Liver (tissue), 9 donors: Measurements from ENCODE around the gene TMA16. TPM values are rescaled to one million over a fixed set of nuclear protein-coding genes. Genes with fewer than 3 reads are reported as not detected.

Experiments used
- DNase-seq: peaks from one replicate; pipeline ENCODE4 v3.0.0-alpha.2; 2017; ENCODE audit warnings: low spot score
- H3K27ac ChIP-seq, 2 donors: one replicate each; pipeline ENCODE4 v1.7.0; 2013; ENCODE audit warnings: inconsistent platforms in 2 of 2, low read length in 2 of 2, control low read depth in 1 of 2, low read depth in 1 of 2, mild to moderate bottlenecking in 1 of 2
- H3K27me3 ChIP-seq, 4 donors: one replicate each; pipeline versions ENCODE4 v1.6.1 to v1.7.0; 2013; ENCODE audit warnings: low read length in 3 of 4, inconsistent platforms in 1 of 4, mild to moderate bottlenecking in 1 of 4, moderate library complexity in 1 of 4; ENCODE audit not compliant: control insufficient read depth in 4 of 4, insufficient read depth in 4 of 4
- H3K36me3 ChIP-seq, 4 donors: one replicate each; pipeline versions ENCODE4 v1.6.1 to v1.7.0; 2013; ENCODE audit warnings: low read length in 3 of 4, mild to moderate bottlenecking in 3 of 4, low read depth in 1 of 4, moderate library complexity in 1 of 4; ENCODE audit not compliant: control insufficient read depth in 4 of 4, insufficient read depth in 3 of 4
- H3K4me1 ChIP-seq, 4 donors: one replicate each; pipeline versions ENCODE4 v1.6.1 to v1.7.0; 2013; ENCODE audit warnings: low read length in 3 of 4, mild to moderate bottlenecking in 3 of 4, moderate library complexity in 1 of 4; ENCODE audit not compliant: control insufficient read depth in 4 of 4, insufficient read depth in 4 of 4
- H3K4me3 ChIP-seq, 3 donors: one replicate each; pipeline versions ENCODE4 v1.6.1 to v1.7.0; 2013; ENCODE audit warnings: low read length in 3 of 3, control low read depth in 1 of 3, low read depth in 1 of 3, mild to moderate bottlenecking in 1 of 3
- H3K9ac ChIP-seq, 2 donors: one replicate each; pipeline ENCODE4 v1.7.0; 2013; ENCODE audit warnings: low read length in 2 of 2, mild to moderate bottlenecking in 2 of 2, moderate library complexity in 2 of 2, control low read depth in 1 of 2, low read depth in 1 of 2
- H3K9me3 ChIP-seq, 4 donors: one replicate each; pipeline versions ENCODE4 v1.6.1 to v1.7.0; 2013; ENCODE audit warnings: low read length in 3 of 4; ENCODE audit not compliant: control insufficient read depth in 4 of 4
- ATF3 ChIP-seq: IDR thresholded peaks from 2 replicates; pipeline ENCODE4 v1.6.1; 2016; ENCODE audit warnings: antibody characterized with exemption
- EGR1 ChIP-seq, 2 donors: IDR thresholded peaks; 2 replicates each; pipeline ENCODE4 v1.6.1; 2016 to 2018; ENCODE audit warnings: antibody characterized with exemption in 2 of 2, low read depth in 2 of 2
- FOXA2 ChIP-seq: IDR thresholded peaks from 2 replicates; pipeline ENCODE4 v1.6.1; 2016; ENCODE audit warnings: antibody characterized with exemption
- RAD21 ChIP-seq, 2 donors: IDR thresholded peaks; 2 replicates each; pipeline ENCODE4 v1.6.1; 2016; ENCODE audit warnings: antibody characterized with exemption in 2 of 2, mild to moderate bottlenecking in 2 of 2
- TAF1 ChIP-seq: conservative IDR thresholded peaks from 2 replicates; pipeline ENCODE4 v1.6.1; 2016; ENCODE audit warnings: antibody characterized with exemption, mild to moderate bottlenecking
- YY1 ChIP-seq: IDR thresholded peaks from 2 replicates; pipeline ENCODE4 v1.6.1; 2016; ENCODE audit warnings: antibody characterized with exemption, mild to moderate bottlenecking
- WGBS: extraction: QIAGEN DNeasy Blood & Tissue Kit; methylation state at CpG from one replicate; pipeline ENCODE4 v1.1.7; 2013; 5-methylcytosine and 5-hydroxymethylcytosine counted together
- polyA plus RNA-seq, 2 donors: library from polyadenylated mRNA; stranded (reverse) in 1 of 2; unstranded in 1 of 2; fragments of 200-250 nt in 1 of 2; fragments of >200 nt in 1 of 2; fragmentation: Nextera tagmentation in 1 of 2; extraction: Ambion mirVana in 1 of 2; gene quantifications; one replicate each; pipeline versions ENCODE4 v1.2.1 to v1.2.3, GENCODE V29; 2013 to 2015
- total RNA-seq, 2 donors: library from RNA; depleted of rRNA; stranded (reverse); fragments of >200 nt; gene quantifications; one replicate each; pipeline ENCODE4 v1.2.3, GENCODE V29; 2014
- donor health status: healthy.
- donor health status: healthy.
- donor health status: healthy.
- donor health status: healthy.
- donor health status: healthy.

Gene TMA16
- total and polyA plus RNA-seq, 4 donors, result 7.5 to 11.1 (median 9.6) TPM

- Histone ChIP-seq H3K4me1 (no peaks in the 10 kb centered on the region), H3K9me3 (no peaks in the 10 kb centered on the region), H3K27ac (no peak overlapping the region), H3K4me3 (no peak overlapping the region), H3K9ac (no peak overlapping the region), H3K27me3 (no peaks in the 10 kb centered on the region), H3K36me3 (no peaks in the 10 kb centered on the region)
- TF ChIP-seq YY1 (no peak), EGR1 (IDR thresholded peaks at IDR 0.05; ENCODE audit: low read depth in 2 of 2) (no peak), TAF1 (no peak), RAD21 (IDR thresholded peaks at IDR 0.05) (no peak), ATF3 (no peak), FOXA2 (no peak)
- no peak for DNase-seq
- 74% methylated on average over 2 of the region's 2 CpGs for WGBS
These were observed 74.4 kb downstream of the TMA16 start for GRCh38 chr4:163568843-163569242.

Other genes starting within 250 kb of the TMA16 start
- gene NPY1R, start 162.1 kb upstream of the TMA16 start, total RNA-seq, result 10 to 100 TPM in 1 of 2 donors, 1 to 10 TPM in 1; 2.4 to 12.8 TPM
- gene NPY1R, start 162.1 kb upstream of the TMA16 start, polyA plus RNA-seq, result 1 to 10 TPM; 6.2 TPM
- gene NPY5R, start 150.8 kb upstream of the TMA16 start, total RNA-seq, result under 1 TPM; 0.28 to 0.50 TPM
- under 1 TPM; 0.24 to 0.51 TPM for gene NPY5R, start 150.8 kb upstream of the TMA16 start, polyA plus RNA-seq
- gene TKTL2, start 20.9 kb upstream of the TMA16 start, total RNA-seq, result not detected
- gene TKTL2, start 20.9 kb upstream of the TMA16 start, polyA plus RNA-seq, result not detected